SK-N-SH (cell line): ENCODE results near the gene MACROD2. TPM values are rescaled to one million over a fixed set of nuclear protein-coding genes. Genes with fewer than 3 reads are reported as not detected.
A peak's percentile ranks its signal among the peaks of the same experiment; 100 is the strongest.

Experiments
- CTCF ChIA-PET: fragments of 300-600, 350-600 bp; formaldehyde crosslinking; extraction: SDS; loops from one replicate; lab custom pipeline; 2021; lab: Yijun Ruan, JAX
- POLR2A ChIA-PET: fragments of 350-600 bp; sonication (Branson Sonifier 250); formaldehyde crosslinking; extraction: SDS; loops from one replicate; lab custom pipeline; 2020; ENCODE audit warnings: antibody characterized with exemption, inconsistent platforms; lab: Yijun Ruan, JAX
- DNase-seq: peaks from one replicate; pipeline ENCODE4 v3.0.0; 2012
- H2AFZ ChIP-seq: fragments of 200-600 bp; sonication (generic); 2 replicates; pipeline ENCODE4 v1.8.1; 2016; ENCODE audit warnings: antibody characterized with exemption, mild to moderate bottlenecking, low read depth
- H3F3A ChIP-seq: fragments of 200-600 bp; sonication (generic); replicated peaks from 2 replicates; pipeline ENCODE3; 2016; ENCODE audit warnings: antibody characterized with exemption, mild to moderate bottlenecking; ENCODE audit not compliant: insufficient read depth
- H3K27ac ChIP-seq, 2 experiments: fragments of 200-500 bp in 1 of 2; fragments of 200-600 bp in 1 of 2; sonication (Bioruptor generic) in 1 of 2; sonication (generic), shearing (Covaris generic) in 1 of 2; 2 replicates each; pipeline versions ENCODE4 v1.5.1 to v1.6.1; 2014 to 2016; ENCODE audit warnings: low read depth in 2 of 2, inconsistent platforms in 1 of 2, low read length in 1 of 2, mild to moderate bottlenecking in 1 of 2, mixed read lengths in 1 of 2
- H3K27me3 ChIP-seq: fragments of 200-600 bp; sonication (generic), shearing (Covaris generic); 2 replicates; pipeline ENCODE4 v1.6.1; 2016; ENCODE audit warnings: mixed run types; ENCODE audit not compliant: insufficient read depth
- H3K36me3 ChIP-seq, 2 experiments: fragments of 200-500 bp in 1 of 2; fragments of 200-600 bp in 1 of 2; sonication (Bioruptor generic) in 1 of 2; sonication (generic) in 1 of 2; replicated peaks in 1 of 2; 2 replicates each; pipeline versions ENCODE3 to v1.5.1; 2014 to 2016; ENCODE audit warnings: low read length in 1 of 2, mild to moderate bottlenecking in 1 of 2; ENCODE audit not compliant: insufficient read depth in 2 of 2, control insufficient read depth in 1 of 2
- H3K4me1 ChIP-seq, 2 experiments: fragments of 200-500 bp in 1 of 2; fragments of 200-600 bp in 1 of 2; sonication (Bioruptor generic) in 1 of 2; sonication (generic), shearing (Covaris generic) in 1 of 2; 2 replicates each; pipeline versions ENCODE4 v1.5.1 to v1.6.1; 2014 to 2016; ENCODE audit warnings: low read depth in 1 of 2, low read length in 1 of 2, mixed run types in 1 of 2; ENCODE audit not compliant: insufficient read depth in 2 of 2, control insufficient read depth in 1 of 2
- H3K4me2 ChIP-seq: fragments of 200-600 bp; sonication (generic), shearing (Covaris generic); 2 replicates; pipeline ENCODE4 v1.6.1; 2017; ENCODE audit warnings: mixed run types
- H3K4me3 ChIP-seq, 2 experiments: fragments of 200-500 bp in 1 of 2; fragments of 200-600 bp in 1 of 2; sonication (Bioruptor generic) in 1 of 2; sonication (generic), shearing (Covaris generic) in 1 of 2; 2 replicates each; pipeline versions ENCODE4 v1.5.1 to v1.8.1; 2014 to 2016; ENCODE audit warnings: low read depth in 2 of 2, inconsistent platforms in 1 of 2, low read length in 1 of 2, mild to moderate bottlenecking in 1 of 2, mixed read lengths in 1 of 2, moderate library complexity in 1 of 2
- H3K79me2 ChIP-seq: fragments of 200-600 bp; sonication (generic); 2 replicates; pipeline ENCODE4 v1.8.1; 2017; ENCODE audit warnings: mild to moderate bottlenecking; ENCODE audit not compliant: insufficient read depth
- H3K9ac ChIP-seq: fragments of 200-600 bp; sonication (generic); 2 replicates; pipeline ENCODE4 v1.6.1; 2017; ENCODE audit warnings: mixed run types
- H3K9me2 ChIP-seq: fragments of 200-600 bp; sonication (generic); 2 replicates; pipeline ENCODE4 v1.6.1; 2017; ENCODE audit warnings: mixed run types
- H3K9me3 ChIP-seq: fragments of 200-600 bp; sonication (generic); 2 replicates; pipeline ENCODE4 v1.6.1; 2017; ENCODE audit warnings: mixed run types, mild to moderate bottlenecking, moderate library complexity
- H4K20me1 ChIP-seq: fragments of 200-600 bp; sonication (generic); 2 replicates; pipeline ENCODE4 v1.6.1; 2017; ENCODE audit warnings: mild to moderate bottlenecking, mixed run types; ENCODE audit not compliant: insufficient read depth
- CHD2 ChIP-seq: fragments of 150-350 bp; IDR thresholded peaks from 2 replicates; pipeline ENCODE4 v1.6.1; 2018; ENCODE audit warnings: low read length; ENCODE audit not compliant: partially characterized antibody
- ELF1 ChIP-seq: IDR thresholded peaks from 2 replicates; pipeline ENCODE4 v1.4.0; 2012
- EZH2phosphoT487 ChIP-seq: fragments of 200-600 bp; sonication (generic); IDR thresholded peaks from 2 replicates; pipeline ENCODE4 v1.6.1; 2017; ENCODE audit warnings: low read depth, mixed run types, mild to moderate bottlenecking, antibody characterized with exemption, moderate library complexity, borderline replicate concordance
- FOSL2 ChIP-seq: IDR thresholded peaks from 2 replicates; pipeline ENCODE4 v1.4.0; 2012; ENCODE audit warnings: low read depth, mild to moderate bottlenecking, moderate library complexity, borderline replicate concordance
- FOXJ3 ChIP-seq: sonication (generic); formaldehyde crosslinking; IDR thresholded peaks from 2 replicates; pipeline ENCODE4 v1.5.1; 2020; ENCODE audit warnings: mild to moderate bottlenecking, missing genetic modification reagents
- FOXM1 ChIP-seq: IDR thresholded peaks from 2 replicates; pipeline ENCODE4 v1.4.0; 2012; ENCODE audit warnings: low read depth, mild to moderate bottlenecking
- GABPA ChIP-seq: IDR thresholded peaks from 2 replicates; pipeline ENCODE4 v1.4.0; 2012; ENCODE audit warnings: low read depth, mild to moderate bottlenecking
- GATA2 ChIP-seq: sonication (generic); formaldehyde crosslinking; IDR thresholded peaks from 2 replicates; pipeline ENCODE4 v1.5.0; 2020; ENCODE audit warnings: mild to moderate bottlenecking, missing genetic modification reagents
- JUND ChIP-seq: IDR thresholded peaks from 2 replicates; pipeline ENCODE4 v1.4.0; 2012
- MAX ChIP-seq: IDR thresholded peaks from 2 replicates; pipeline ENCODE4 v1.4.0; 2012; ENCODE audit warnings: low read depth
- MEF2A ChIP-seq: IDR thresholded peaks from 2 replicates; pipeline ENCODE4 v1.4.0; 2012; ENCODE audit warnings: low read depth, borderline replicate concordance
- NFIC ChIP-seq: IDR thresholded peaks from 2 replicates; pipeline ENCODE4 v1.4.0; 2012; ENCODE audit warnings: borderline replicate concordance
- NRF1 ChIP-seq: IDR thresholded peaks from 2 replicates; pipeline ENCODE4 v1.6.1; 2012; ENCODE audit warnings: low read depth, mild to moderate bottlenecking, low read length
- POLR2AphosphoS5 ChIP-seq: IDR thresholded peaks from 2 replicates; pipeline ENCODE4 v1.6.1; 2012; ENCODE audit warnings: low read depth, low read length
- RAD21 ChIP-seq: IDR thresholded peaks from 2 replicates; pipeline ENCODE4 v1.6.1; 2012; ENCODE audit warnings: mild to moderate bottlenecking, low read length
- REST ChIP-seq: IDR thresholded peaks from 2 replicates; pipeline ENCODE4 v1.6.1; 2012; ENCODE audit warnings: mild to moderate bottlenecking, low read depth, low read length, moderate library complexity
- SIN3A ChIP-seq: IDR thresholded peaks from 2 replicates; pipeline ENCODE4 v1.6.1; 2012; ENCODE audit warnings: low read depth, mild to moderate bottlenecking, low read length, moderate library complexity, borderline replicate concordance
- TCF12 ChIP-seq: IDR thresholded peaks from 2 replicates; pipeline ENCODE4 v1.4.0; 2012
- TEAD4 ChIP-seq: IDR thresholded peaks from 2 replicates; pipeline ENCODE4 v1.4.0; 2012; ENCODE audit warnings: mild to moderate bottlenecking, borderline replicate concordance; ENCODE audit not compliant: insufficient read depth
- USF1 ChIP-seq: IDR thresholded peaks from 2 replicates; pipeline ENCODE4 v1.4.0; 2012; ENCODE audit warnings: low read depth, borderline replicate concordance
- YY1 ChIP-seq: IDR thresholded peaks from 2 replicates; pipeline ENCODE4 v1.4.0; 2012; ENCODE audit warnings: low read depth, mild to moderate bottlenecking
- WGBS: methylation state at CpG from one replicate; pipeline ENCODE4 v1.1.6; 2017; ENCODE audit warnings: low lambda C conversion rate; 5-methylcytosine and 5-hydroxymethylcytosine counted together
- polyA plus RNA-seq, 3 experiments: library from polyadenylated mRNA; depleted of rRNA; stranded (reverse); fragments of >200 nt; gene quantifications; 2 replicates each; pipeline ENCODE4 v1.2.3, GENCODE V29; 2012
- TF ChIP-seq, protein P1 (sequence below): IDR thresholded peaks from 2 replicates; pipeline ENCODE4; 2012
- TF ChIP-seq, protein P2 (sequence below): IDR thresholded peaks from 2 replicates; pipeline ENCODE4 v1.4.0; 2012; ENCODE audit warnings: low read depth, borderline replicate concordance

The MACROD2 gene
- polyA plus RNA-seq, 1 of the 3 experiments (the other 2 are of a cell fraction) = 0.33 TPM

DNA sequence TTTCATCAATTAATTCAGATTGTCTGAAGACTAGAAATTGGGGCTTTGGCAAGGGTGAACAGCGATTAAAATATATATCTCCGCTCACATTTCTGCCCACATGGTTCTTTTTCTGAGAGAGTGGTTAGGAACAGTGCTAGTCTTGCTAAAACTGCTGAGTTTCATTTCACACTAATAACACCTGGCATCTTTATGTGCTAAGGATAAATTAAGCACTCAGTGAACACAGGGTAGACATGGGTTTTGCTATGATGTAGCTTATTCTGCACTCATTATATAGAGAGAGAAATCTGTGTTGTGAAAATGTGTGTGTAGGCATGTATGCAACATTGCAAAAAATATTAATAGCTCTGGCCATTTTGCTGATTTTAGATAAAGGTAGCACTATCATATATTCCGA is 965.5 kb downstream of the MACROD2 start (continued):
- TF ChIP-seq, protein P1, sequence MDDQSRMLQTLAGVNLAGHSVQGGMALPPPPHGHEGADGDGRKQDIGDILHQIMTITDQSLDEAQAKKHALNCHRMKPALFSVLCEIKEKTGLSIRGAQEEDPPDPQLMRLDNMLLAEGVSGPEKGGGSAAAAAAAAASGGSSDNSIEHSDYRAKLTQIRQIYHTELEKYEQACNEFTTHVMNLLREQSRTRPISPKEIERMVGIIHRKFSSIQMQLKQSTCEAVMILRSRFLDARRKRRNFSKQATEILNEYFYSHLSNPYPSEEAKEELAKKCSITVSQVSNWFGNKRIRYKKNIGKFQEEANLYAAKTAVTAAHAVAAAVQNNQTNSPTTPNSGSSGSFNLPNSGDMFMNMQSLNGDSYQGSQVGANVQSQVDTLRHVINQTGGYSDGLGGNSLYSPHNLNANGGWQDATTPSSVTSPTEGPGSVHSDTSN = no peak
- TF ChIP-seq SIN3A (no peak), GABPA (no peak), FOXJ3 (CRISPR knock-in tag) (no peak), USF1 (no peak)

DNA sequence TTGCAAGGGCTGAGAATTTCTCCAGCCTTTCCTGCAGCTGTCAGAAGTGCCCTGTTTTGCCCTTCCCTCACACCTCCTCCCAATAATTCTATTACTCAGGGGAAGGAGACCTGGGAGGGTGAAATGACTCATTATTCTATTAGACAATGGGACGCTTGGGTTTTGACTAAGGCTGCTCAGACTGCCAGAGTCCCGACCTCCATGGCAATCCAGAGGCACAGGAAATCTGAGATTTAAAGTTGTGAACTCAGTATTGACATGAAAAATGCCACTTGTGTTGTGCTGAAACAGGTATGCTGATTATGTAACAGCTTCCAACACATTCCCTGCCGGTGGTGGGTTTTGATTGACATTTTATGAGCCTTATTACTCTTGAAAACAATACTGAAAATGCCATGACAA is 967.9 kb downstream of the MACROD2 start:
- Histone ChIP-seq H2AFZ (peak overlapping the region; percentile 61; the same call in 1 of the 2 replicates), H3K9me3 (no peaks in the 10 kb centered on the region)
- POLR2A ChIA-PET = no interaction called here
- no peak for TF ChIP-seq EZH2phosphoT487
- TF ChIP-seq JUND = peak; percentile 56
- no peak for TF ChIP-seq SIN3A
- TF ChIP-seq FOXM1 = no peak
- no peak for TF ChIP-seq GABPA
- no peak for TF ChIP-seq RAD21
- TF ChIP-seq, protein P1 = peak; percentile 46; the same call in 1 of the 2 replicates
- peak; percentile 13; the same call in 1 of the 2 replicates for TF ChIP-seq NFIC
- TF ChIP-seq TEAD4 = no peak
- no peak for TF ChIP-seq MEF2A
- TF ChIP-seq FOSL2 = peak; percentile 73
- 0 out of 2 replicates have a peak, but pooled peaks have one; percentile 17 for TF ChIP-seq MAX
- TF ChIP-seq POLR2AphosphoS5 = no peak
- 0 out of 2 replicates have a peak, but pooled peaks have one; percentile 50 for TF ChIP-seq TCF12
- TF ChIP-seq YY1 = no peak
- no peak for TF ChIP-seq REST
- TF ChIP-seq NRF1 = no peak
- TF ChIP-seq ELF1 = no peak
- no peak for TF ChIP-seq FOXJ3 (CRISPR knock-in tag)
- TF ChIP-seq CHD2 = no peak
- no peak for TF ChIP-seq GATA2 (CRISPR knock-in tag)
- TF ChIP-seq, protein P2, sequence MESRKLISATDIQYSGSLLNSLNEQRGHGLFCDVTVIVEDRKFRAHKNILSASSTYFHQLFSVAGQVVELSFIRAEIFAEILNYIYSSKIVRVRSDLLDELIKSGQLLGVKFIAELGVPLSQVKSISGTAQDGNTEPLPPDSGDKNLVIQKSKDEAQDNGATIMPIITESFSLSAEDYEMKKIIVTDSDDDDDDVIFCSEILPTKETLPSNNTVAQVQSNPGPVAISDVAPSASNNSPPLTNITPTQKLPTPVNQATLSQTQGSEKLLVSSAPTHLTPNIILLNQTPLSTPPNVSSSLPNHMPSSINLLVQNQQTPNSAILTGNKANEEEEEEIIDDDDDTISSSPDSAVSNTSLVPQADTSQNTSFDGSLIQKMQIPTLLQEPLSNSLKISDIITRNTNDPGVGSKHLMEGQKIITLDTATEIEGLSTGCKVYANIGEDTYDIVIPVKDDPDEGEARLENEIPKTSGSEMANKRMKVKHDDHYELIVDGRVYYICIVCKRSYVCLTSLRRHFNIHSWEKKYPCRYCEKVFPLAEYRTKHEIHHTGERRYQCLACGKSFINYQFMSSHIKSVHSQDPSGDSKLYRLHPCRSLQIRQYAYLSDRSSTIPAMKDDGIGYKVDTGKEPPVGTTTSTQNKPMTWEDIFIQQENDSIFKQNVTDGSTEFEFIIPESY = no peak

More for the DNA sequence above, 967.9 kb downstream of the MACROD2 start:
- H4K20me1 ChIP-seq = no peaks in the 10 kb centered on the region
- H3K4me3 ChIP-seq = no peak overlapping the region
- peak overlapping the region; percentile 5; the same call in 1 of the 2 replicates for H3K9ac ChIP-seq
- H3K27me3 ChIP-seq = no peaks in the 10 kb centered on the region
- no peaks in the 10 kb centered on the region for H3K79me2 ChIP-seq
- peak overlapping the region; percentile 35 for H3K4me2 ChIP-seq
- peak overlapping the region in 1 of 2 experiments; percentile 44; a peak in 2 of 4 replicates for H3K27ac ChIP-seq
- H3K36me3 ChIP-seq = no peaks in the 10 kb centered on the region
- CTCF ChIA-PET = interaction anchor here (0.9 to 1.4 kb wide), 2 partner anchors 12 to 629 kb away, joined by 3 to 5 read pairs; no protein-coding TSS in a partner anchor
- no peaks in the 10 kb centered on the region for H3F3A ChIP-seq
- no peak for DNase-seq
- WGBS = 10% methylated on average over 3 of the region's 3 CpGs
- 0 out of 4 replicates have a peak, but pooled peaks cover 0 to 5% of the 10 kb centered on the region in 2 experiments for H3K4me1 ChIP-seq
- no peaks in the 10 kb centered on the region for H3K9me2 ChIP-seq
